ENCODE data around the gene ZG16. TPM values are rescaled to one million over a fixed set of nuclear protein-coding genes. Genes with fewer than 3 reads are reported as not detected.
"Not testable (repeated sequence)": the region's sequence is repeated elsewhere in the genome, so short reads cannot be mapped to it uniquely, and the experiment has no call there.

The ZG16 gene
- total RNA-seq, 4 donors from 2014 or later, result not detected

DNA sequence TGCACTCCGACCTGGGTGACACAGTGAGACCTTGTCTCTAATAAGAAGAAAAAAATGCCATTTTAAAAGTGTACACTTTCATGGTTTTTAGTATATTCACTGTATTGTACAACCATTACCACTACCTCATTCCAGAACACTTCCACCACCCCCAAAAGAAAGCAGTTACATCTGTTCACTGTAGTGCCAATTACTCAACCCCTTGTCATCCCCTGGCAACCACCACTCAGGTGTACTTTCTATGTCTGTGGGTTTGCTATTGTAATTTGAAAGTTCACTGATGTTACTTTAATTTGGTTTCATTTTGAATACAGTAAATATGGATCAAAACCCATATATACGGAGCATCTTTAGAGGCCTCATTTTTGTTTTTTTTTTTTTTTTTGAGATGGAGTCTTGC, 6.1 kb downstream of the ZG16 start:
- no peak for DNase-seq (ENCODE audit: low spot score in 2 of 2)
- Histone ChIP-seq H3K36me3 (no peaks in the 10 kb centered on the region), H3K4me1 (peaks cover 0 to 12% (median 5%) of the 10 kb centered on the region in 4 donors), H3K27ac (no peak overlapping the region), H3K4me3 (no peak overlapping the region), H3K27me3 (peaks cover 0 to 7% of the 10 kb centered on the region in 2 donors), H3K9me3 (no peaks in the 10 kb centered on the region)
- 83 to 87% methylated on average over 2 of the region's 2 CpGs for WGBS, 2 donors
- TF ChIP-seq, protein P1, sequence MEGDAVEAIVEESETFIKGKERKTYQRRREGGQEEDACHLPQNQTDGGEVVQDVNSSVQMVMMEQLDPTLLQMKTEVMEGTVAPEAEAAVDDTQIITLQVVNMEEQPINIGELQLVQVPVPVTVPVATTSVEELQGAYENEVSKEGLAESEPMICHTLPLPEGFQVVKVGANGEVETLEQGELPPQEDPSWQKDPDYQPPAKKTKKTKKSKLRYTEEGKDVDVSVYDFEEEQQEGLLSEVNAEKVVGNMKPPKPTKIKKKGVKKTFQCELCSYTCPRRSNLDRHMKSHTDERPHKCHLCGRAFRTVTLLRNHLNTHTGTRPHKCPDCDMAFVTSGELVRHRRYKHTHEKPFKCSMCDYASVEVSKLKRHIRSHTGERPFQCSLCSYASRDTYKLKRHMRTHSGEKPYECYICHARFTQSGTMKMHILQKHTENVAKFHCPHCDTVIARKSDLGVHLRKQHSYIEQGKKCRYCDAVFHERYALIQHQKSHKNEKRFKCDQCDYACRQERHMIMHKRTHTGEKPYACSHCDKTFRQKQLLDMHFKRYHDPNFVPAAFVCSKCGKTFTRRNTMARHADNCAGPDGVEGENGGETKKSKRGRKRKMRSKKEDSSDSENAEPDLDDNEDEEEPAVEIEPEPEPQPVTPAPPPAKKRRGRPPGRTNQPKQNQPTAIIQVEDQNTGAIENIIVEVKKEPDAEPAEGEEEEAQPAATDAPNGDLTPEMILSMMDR (IDR thresholded peaks at IDR 0.05), result no peak
- TF ChIP-seq POLR2A (IDR thresholded peaks at IDR 0.05), result no peak
- no peak for TF ChIP-seq EP300 (IDR thresholded peaks at IDR 0.05)

DNA sequence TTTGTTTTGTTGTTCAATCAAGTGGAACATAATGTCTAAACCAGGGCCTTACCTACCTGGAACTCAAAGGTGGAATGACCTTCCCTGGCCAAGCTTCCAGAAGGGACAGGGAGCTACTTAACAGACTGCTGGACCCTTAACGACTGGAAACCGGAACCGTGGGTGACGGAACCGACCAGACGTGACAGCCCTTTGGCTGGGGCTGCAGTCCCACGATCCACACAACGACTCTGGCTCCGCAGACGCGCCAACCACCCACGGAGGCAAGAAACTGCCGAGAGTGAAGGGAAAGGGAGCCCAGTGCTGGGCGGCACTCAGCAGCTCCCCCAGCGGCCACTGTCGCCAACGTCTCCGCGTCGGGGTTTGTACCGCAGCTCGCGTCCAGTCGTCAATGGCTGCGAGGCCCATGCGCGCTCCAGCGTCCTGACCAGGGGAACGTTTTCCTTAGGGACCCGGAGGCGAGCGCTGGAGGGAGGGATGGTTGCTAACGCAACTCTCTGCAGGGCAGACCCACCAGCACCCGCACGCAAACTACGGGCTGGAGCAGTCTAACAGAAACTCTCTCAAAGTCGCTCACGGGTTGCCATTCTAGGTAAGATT, 6.9 kb downstream of the ZG16 start:
- WGBS, 2 donors, result 9 to 10% methylated on average over 25 to 38 of the region's 38 CpGs

DNA sequence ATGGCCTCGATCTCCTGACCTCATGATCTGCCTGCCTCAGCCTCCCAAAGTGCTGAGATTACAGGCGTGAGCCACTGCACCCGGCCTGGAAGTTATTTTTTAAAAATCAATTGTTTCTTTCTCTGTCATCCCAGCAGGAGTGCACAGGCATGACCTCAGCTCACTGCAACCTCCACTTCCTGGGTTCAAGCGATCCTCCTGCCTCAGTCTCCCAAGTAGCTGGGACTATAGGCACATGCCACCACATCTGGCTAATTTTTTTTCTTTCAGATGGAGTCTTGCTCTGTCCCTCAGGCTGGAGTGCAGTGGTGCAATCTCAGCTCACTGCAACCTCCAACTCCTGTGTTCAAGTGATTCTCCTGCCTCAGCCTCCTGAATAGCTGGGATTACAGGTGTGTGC, 9.1 kb downstream of the ZG16 start:
- not testable (repeated sequence) for H3K36me3 ChIP-seq; H3K27me3 ChIP-seq; H3K4me3 ChIP-seq; H3K9me3 ChIP-seq; H3K27ac ChIP-seq; DNase-seq (ENCODE audit: low spot score in 2 of 2)
- WGBS, 2 donors, result 73 to 74% methylated on average over 4 of the region's 4 CpGs
- peaks cover 0 to 33% (median 17%) of the 10 kb centered on the region in 4 donors for H3K4me1 ChIP-seq

More for the DNA sequence above, 6.9 kb downstream of the ZG16 start:
- Histone ChIP-seq H3K27me3 (peaks cover 0 to 2% of the 10 kb centered on the region in 2 donors), H3K36me3 (no peaks in the 10 kb centered on the region), H3K4me3 (peak overlapping the region in 3 of 4 donors; percentile 33 to 42 (median 39)), H3K4me1 (peaks cover 0 to 18% (median 9%) of the 10 kb centered on the region in 4 donors), H3K9me3 (no peaks in the 10 kb centered on the region), H3K27ac (peak overlapping the region in 1 of 4 donors; percentile 28)
- TF ChIP-seq POLR2A (IDR thresholded peaks at IDR 0.05) (no peak), EP300 (IDR thresholded peaks at IDR 0.05) (no peak)
- TF ChIP-seq, protein P1 (IDR thresholded peaks at IDR 0.05), result peak; percentile 76 to 83 (median 79)
- peak in 1 of 2 donors; percentile 42 for DNase-seq (ENCODE audit: low spot score in 2 of 2)

DNA sequence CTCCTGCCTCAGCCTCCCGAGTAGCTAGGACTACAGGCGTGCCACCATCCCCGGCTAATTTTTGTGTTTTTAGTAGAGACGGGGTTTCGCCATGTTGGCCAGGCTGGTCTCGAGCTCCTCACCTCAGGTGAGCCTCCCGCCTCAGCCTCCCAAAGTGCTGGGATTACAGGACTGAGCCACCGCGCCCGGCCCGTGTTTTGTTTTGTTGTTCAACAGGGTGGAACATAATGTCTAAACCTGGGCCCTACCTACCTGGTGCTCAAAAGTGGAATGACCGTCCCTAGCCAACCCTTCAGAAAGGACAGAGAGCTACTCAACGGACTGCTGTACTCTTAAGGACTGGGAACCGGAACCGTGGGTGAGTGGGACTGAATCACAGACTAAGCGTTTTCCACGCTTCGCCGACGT, 11.7 kb downstream of the ZG16 start:
- Histone ChIP-seq H3K4me1 (peaks cover 0 to 32% (median 16%) of the 10 kb centered on the region in 4 donors), H3K4me3 (peak overlapping the region; percentile 49 to 84 (median 66)), H3K9me3 (no peaks in the 10 kb centered on the region), H3K27me3 (no peaks in the 10 kb centered on the region), H3K27ac (peak overlapping the region; percentile 61 to 89 (median 86)), H3K36me3 (no peaks in the 10 kb centered on the region)
- TF ChIP-seq, protein P1 (IDR thresholded peaks at IDR 0.05), result no peak
- no peak for TF ChIP-seq EP300 (IDR thresholded peaks at IDR 0.05)
- TF ChIP-seq POLR2A (IDR thresholded peaks at IDR 0.05), result no peak
- no peak for DNase-seq (ENCODE audit: low spot score in 2 of 2)
- WGBS, 2 donors, result 63 to 64% methylated on average over 20 of the region's 20 CpGs

DNA sequence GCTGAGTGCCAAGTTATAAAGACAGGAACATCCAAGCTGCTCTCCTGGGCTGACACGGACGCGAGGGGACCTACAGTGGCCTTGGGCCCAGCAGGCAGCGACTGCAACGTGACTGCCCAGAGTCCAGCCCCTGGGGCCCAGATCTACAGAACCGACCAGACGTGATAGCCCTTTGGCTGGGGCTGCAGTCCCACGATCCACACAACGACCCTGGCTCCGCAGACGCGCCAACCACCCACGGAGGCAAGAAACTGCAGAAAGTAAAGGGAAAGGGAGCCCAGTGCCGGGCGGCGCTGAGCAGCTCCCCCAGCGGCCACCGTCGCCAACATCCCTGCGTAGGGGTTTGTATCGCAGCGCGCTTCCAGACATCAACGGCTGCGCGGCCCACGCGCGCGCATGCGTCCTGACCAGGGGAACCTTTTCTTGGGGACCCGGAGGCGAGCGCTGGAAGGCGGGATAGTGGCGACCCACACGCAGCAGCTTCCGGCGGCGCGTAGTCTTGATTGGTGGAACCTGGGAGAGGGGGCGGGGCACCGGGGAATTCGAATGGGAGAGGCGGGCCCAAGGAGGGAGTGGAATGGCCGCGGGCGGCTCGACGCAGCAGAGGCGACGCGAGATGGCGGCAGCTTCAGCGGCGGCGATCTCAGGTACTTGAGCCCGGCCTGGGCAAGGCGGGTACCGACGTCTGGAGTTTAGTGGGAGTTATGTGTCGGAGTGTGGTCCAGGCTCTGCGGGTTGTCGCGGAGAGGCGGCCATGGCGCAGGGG, 12.3 kb downstream of the ZG16 start, which contains the start of gene KIF22:
Gene KIF22, plus strand, starts transcription at position 569 of the 766 bp plus-strand sequence. Its CDS starts 9 bp downstream, at position 578.
- H3K27ac ChIP-seq, result peak within 1 kb of the TSS; percentile 61 to 89 (median 86)
- no peaks in the 10 kb centered on the region for H3K9me3 ChIP-seq
- peak; percentile 99 for DNase-seq (ENCODE audit: low spot score in 2 of 2)
- peak within 1 kb of the TSS; percentile 61 to 84 (median 66) for H3K4me3 ChIP-seq
- WGBS, 2 donors, result 1% methylated on average over 49 to 67 of the region's 67 CpGs
- TF ChIP-seq, protein P1 (IDR thresholded peaks at IDR 0.05), result peak; percentile 77 to 94 (median 92)
- TF ChIP-seq EP300 (IDR thresholded peaks at IDR 0.05), result peak; percentile 92 to 98
- peak; percentile 74 to 83 for TF ChIP-seq POLR2A (IDR thresholded peaks at IDR 0.05)
- no peaks in the 10 kb centered on the region for H3K36me3 ChIP-seq
- peaks cover 0 to 26% (median 13%) of the 10 kb centered on the region in 4 donors for H3K4me1 ChIP-seq
- H3K27me3 ChIP-seq, result no peaks in the 10 kb centered on the region
